ENCODE data around the gene GRID1. TPM values are rescaled to one million over a fixed set of nuclear protein-coding genes. Genes with fewer than 3 reads are reported as not detected.
A peak's percentile ranks its signal among the peaks of the same experiment; 100 is the strongest.
"Not testable (repeated sequence)": the region's sequence is repeated elsewhere in the genome, so short reads cannot be mapped to it uniquely, and the experiment has no call there.

Gene GRID1
- total RNA-seq, 2 experiments from 2014 or later, result not detected

- ATAC-seq (ENCODE audit: low read depth) (no peak), DNase-seq (no peak)
- no peaks in the 10 kb centered on the region for H3K36me3 Mint-ChIP-seq
- H3K27me3 Mint-ChIP-seq, result no peaks in the 10 kb centered on the region
- H3K4me1 Mint-ChIP-seq, result no peaks in the 10 kb centered on the region
- POLR2A ChIA-PET, result no interaction called here
- no peaks in the 10 kb centered on the region for H3K9me3 Mint-ChIP-seq
- no peak overlapping the region for H3K4me3 Mint-ChIP-seq
- H3K27ac Mint-ChIP-seq, result no peak overlapping the region
These were observed 263.0 kb downstream of the GRID1 start for GRCh38 chr10:86103391-86104101.

DNA sequence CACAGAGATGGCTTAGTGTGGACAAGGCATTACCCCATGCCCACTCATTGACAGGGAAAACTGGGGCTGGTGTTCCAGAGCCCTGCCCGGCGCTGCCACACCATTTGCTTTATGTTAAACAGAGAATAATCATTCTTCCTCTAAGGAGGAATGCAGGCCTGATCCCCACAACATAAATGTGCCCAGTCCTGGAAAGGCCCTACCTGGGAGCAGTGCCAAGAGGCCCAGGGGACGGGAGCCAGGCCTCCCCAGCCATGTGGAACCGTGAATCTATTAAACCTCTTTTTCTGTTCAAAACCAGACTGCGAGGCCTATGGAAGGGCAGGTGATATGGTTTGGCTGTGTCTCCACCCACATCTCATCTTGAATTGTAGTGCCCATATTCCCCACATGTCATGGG, 264.1 kb downstream of the GRID1 start:
- Mint-ChIP-seq H3K27ac (no peak overlapping the region), H3K36me3 (no peaks in the 10 kb centered on the region), H3K4me3 (no peak overlapping the region), H3K4me1 (no peaks in the 10 kb centered on the region), H3K9me3 (no peaks in the 10 kb centered on the region), H3K27me3 (no peaks in the 10 kb centered on the region)
- no peak for ATAC-seq (ENCODE audit: low read depth)
- no peak for DNase-seq
- POLR2A ChIA-PET, result no interaction called here

DNA sequence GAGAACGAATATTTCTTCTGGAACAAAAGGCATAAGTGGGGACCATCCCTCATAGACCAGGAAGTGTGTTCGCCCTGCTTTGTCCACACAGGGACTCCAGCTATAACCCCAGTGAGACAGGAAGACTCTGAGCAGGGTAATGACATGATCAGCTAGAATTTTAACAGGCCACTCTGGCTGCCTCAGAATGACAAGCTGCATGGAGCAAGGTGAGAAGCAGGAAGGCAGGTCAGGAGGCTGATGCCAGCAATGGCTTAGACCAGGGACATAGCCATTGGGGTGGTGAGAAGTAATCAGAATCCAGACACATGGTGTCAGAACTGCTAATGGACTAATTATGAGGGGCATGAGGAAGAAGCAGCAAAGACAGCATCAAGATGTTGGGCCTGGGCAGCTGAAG, 264.6 kb downstream of the GRID1 start:
- Mint-ChIP-seq H3K4me3 (no peak overlapping the region), H3K36me3 (no peaks in the 10 kb centered on the region), H3K27me3 (no peaks in the 10 kb centered on the region), H3K27ac (no peak overlapping the region), H3K9me3 (no peaks in the 10 kb centered on the region), H3K4me1 (no peaks in the 10 kb centered on the region)
- ATAC-seq (ENCODE audit: low read depth) (no peak), DNase-seq (no peak)
- POLR2A ChIA-PET, result no interaction called here

DNA sequence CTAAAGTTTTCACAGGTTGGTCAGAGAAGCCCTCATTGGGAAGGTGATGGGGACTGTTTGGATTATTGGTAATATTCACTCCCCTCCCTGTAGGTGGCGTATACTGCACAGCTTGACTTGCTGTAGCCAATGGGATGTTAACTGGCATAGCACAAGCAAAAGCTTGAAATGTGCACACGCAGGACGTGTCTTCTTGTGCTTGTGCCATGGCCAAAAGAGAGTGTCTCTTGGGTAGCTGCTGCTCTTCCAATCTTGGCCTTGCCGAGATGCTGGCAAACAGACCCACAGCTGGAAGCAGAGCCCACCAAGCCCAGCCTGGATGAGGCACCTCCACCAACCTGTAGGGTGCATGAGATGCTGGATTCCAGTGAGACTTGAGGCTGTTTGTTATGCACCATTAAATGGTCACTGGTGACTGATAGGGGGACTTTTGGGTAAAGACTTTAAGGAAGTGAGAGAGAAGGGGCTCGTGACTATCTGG, 266.0 kb downstream of the GRID1 start:
- ATAC-seq (ENCODE audit: low read depth), result peak; percentile 54
- DNase-seq, result no peak
- no peaks in the 10 kb centered on the region for H3K27me3 Mint-ChIP-seq
- no peak overlapping the region for H3K27ac Mint-ChIP-seq
- no peaks in the 10 kb centered on the region for H3K9me3 Mint-ChIP-seq
- no peak overlapping the region for H3K4me3 Mint-ChIP-seq
- no peaks in the 10 kb centered on the region for H3K36me3 Mint-ChIP-seq
- no peaks in the 10 kb centered on the region for H3K4me1 Mint-ChIP-seq
- POLR2A ChIA-PET, result no interaction called here

GRCh38 chr10:86099542-86100334, 266.9 kb downstream of the GRID1 start:
- peaks cover 5% of the 10 kb centered on the region for H3K27me3 Mint-ChIP-seq
- H3K4me3 Mint-ChIP-seq, result no peak overlapping the region
- POLR2A ChIA-PET, result no interaction called here
- no peak overlapping the region for H3K27ac Mint-ChIP-seq
- DNase-seq (no peak), ATAC-seq (ENCODE audit: low read depth) (no peak)
- H3K36me3 Mint-ChIP-seq, result no peaks in the 10 kb centered on the region
- H3K4me1 Mint-ChIP-seq, result no peaks in the 10 kb centered on the region
- no peaks in the 10 kb centered on the region for H3K9me3 Mint-ChIP-seq

DNA sequence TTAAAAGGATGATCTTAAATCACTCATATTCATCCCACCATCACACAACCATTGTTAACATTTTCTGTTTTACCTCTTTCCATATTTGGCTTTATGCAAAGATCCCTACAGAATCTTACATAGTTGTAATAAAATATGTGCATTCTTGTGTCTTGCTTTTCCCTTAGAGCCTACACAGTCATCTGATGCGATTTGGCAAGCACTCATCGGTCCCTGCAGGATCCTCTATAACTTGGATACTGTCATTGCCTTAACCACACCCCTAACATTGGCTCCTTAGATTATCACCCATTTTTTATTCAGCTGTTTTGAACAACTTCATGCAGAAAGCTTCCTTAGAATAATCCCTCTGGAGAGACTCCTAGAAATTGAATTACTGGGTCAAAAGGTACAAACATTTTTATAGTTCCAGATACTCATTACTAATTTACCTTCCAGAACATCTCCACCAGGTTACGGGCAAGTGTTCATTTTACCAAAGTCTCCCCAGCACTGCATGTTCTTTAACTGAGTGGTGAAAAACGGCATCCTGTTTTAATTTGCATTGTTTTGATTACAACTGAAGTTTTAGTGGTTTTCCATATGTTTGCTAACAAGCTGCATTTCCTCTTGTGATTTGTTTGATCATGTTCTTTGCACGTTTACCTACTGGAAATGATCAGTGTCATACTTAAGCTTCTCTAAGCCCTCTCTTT, 268.3 kb downstream of the GRID1 start:
- Mint-ChIP-seq H3K4me3 (no peak overlapping the region), H3K4me1 (no peaks in the 10 kb centered on the region), H3K27ac (no peak overlapping the region), H3K36me3 (no peaks in the 10 kb centered on the region), H3K9me3 (no peaks in the 10 kb centered on the region), H3K27me3 (peaks cover 5% of the 10 kb centered on the region)
- DNase-seq, result no peak
- POLR2A ChIA-PET, result no interaction called here
- no peak for ATAC-seq (ENCODE audit: low read depth)

DNA sequence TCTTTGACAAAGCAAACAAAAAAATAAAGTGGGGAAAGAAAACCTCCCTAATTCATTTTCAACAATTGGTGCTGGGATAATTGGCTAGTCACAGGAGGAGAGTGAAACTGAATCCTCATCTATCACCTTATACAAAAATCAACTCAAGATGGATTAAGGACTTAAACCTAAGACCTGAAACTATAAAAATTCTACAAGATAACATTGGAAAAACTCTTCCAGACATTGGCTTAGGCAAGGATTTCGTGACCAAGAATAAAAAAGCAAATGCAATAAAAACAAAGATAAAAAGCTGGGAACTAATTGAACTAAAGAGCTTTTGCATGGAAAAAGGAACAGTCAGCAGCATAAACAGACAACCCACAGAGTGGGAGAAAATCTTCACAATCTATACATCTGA, 271.5 kb downstream of the GRID1 start:
- POLR2A ChIA-PET; H3K4me1 Mint-ChIP-seq; H3K27ac Mint-ChIP-seq; ATAC-seq (ENCODE audit: low read depth); DNase-seq; H3K4me3 Mint-ChIP-seq; H3K27me3 Mint-ChIP-seq; H3K36me3 Mint-ChIP-seq; H3K9me3 Mint-ChIP-seq: not testable (repeated sequence)

DNA sequence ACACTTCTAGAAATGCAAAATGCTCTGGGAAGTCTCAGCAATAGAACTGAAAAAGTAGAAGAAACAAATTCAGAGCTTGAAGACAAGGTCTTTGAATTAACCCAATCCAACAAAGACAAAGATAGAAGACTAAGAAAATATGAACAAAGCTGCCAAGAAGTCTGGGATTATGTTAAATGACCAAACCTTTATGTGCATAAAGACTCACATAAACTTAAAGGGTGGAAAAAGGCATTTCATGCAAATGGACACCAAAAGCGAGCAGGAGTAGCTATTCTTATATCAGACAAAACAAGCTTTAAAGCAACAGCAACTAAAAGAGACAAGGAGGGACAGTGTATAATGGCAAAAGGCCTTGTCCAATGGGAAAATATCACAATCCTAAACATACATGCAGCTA, 274.3 kb downstream of the GRID1 start:
- ATAC-seq (ENCODE audit: low read depth); POLR2A ChIA-PET; H3K27ac Mint-ChIP-seq; H3K36me3 Mint-ChIP-seq; H3K27me3 Mint-ChIP-seq; H3K4me1 Mint-ChIP-seq; H3K4me3 Mint-ChIP-seq; DNase-seq; H3K9me3 Mint-ChIP-seq: not testable (repeated sequence)

- H3K9me3 Mint-ChIP-seq, result no peaks in the 10 kb centered on the region
These were observed 275.4 kb downstream of the GRID1 start for GRCh38 chr10:86091216-86091615.

DNA sequence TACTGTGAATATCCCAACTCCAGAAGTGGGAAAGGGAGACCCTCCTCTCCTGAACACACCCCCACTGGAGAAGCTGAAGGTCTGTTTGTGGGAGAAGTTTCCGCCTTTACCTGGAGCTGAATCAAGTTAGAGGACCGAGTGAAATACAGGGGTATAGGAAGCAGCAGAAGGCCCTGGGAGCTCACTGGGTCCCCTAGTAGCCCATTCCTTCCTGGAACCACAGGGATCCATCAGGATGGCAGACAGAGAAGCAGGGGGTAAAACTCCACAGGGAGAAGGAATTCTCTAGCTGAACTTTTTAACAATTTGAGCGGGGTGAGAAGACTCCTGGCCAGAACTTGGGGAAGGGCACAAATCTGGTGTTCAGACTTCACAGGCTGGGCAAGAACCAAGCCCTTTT, 275.8 kb downstream of the GRID1 start:
- Mint-ChIP-seq H3K27ac (no peak overlapping the region), H3K36me3 (no peaks in the 10 kb centered on the region), H3K4me3 (no peak overlapping the region), H3K27me3 (peaks cover 8% of the 10 kb centered on the region), H3K4me1 (no peaks in the 10 kb centered on the region), H3K9me3 (no peaks in the 10 kb centered on the region)
- ATAC-seq (ENCODE audit: low read depth) (no peak), DNase-seq (no peak)
- POLR2A ChIA-PET, result no interaction called here

More at GRCh38 chr10:86091216-86091615, 275.4 kb downstream of the GRID1 start:
- DNase-seq, result no peak
- peaks cover 6% of the 10 kb centered on the region for H3K27me3 Mint-ChIP-seq
- no peak overlapping the region for H3K27ac Mint-ChIP-seq
- no peak overlapping the region for H3K4me3 Mint-ChIP-seq
- POLR2A ChIA-PET, result no interaction called here
- H3K36me3 Mint-ChIP-seq, result no peaks in the 10 kb centered on the region
- ATAC-seq (ENCODE audit: low read depth), result no peak
- H3K4me1 Mint-ChIP-seq, result no peaks in the 10 kb centered on the region

GRCh38 chr10:86087716-86088115, 278.9 kb downstream of the GRID1 start:
- no peak overlapping the region for H3K27ac Mint-ChIP-seq
- H3K4me1 Mint-ChIP-seq, result no peaks in the 10 kb centered on the region
- H3K4me3 Mint-ChIP-seq, result no peak overlapping the region
- no peak for DNase-seq
- POLR2A ChIA-PET, result no interaction called here
- no peaks in the 10 kb centered on the region for H3K36me3 Mint-ChIP-seq
- H3K27me3 Mint-ChIP-seq, result peaks cover 6% of the 10 kb centered on the region
- ATAC-seq (ENCODE audit: low read depth), result no peak
- no peaks in the 10 kb centered on the region for H3K9me3 Mint-ChIP-seq

DNA sequence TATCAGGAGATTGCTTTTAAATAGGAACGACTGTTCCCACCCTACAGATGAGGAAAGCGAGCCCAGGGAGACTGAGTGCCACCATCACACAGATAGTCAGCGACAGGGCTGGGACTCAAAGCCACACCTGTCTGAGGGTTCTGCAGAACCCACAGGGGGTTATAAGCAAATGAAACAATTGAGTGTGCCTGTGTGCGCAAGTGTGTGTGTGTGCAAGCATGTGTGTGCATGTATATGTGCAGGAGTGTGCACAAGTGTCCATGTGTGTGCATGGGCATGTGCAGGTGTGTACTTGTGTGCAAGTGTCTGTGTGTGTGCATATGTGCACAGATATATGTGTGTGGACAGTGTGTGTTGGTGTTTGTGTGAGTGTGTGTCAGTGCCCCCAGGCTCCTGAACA, 280.2 kb downstream of the GRID1 start:
- Mint-ChIP-seq H3K4me3 (no peak overlapping the region), H3K9me3 (no peaks in the 10 kb centered on the region), H3K27me3 (peaks cover 7% of the 10 kb centered on the region), H3K36me3 (no peaks in the 10 kb centered on the region), H3K27ac (no peak overlapping the region), H3K4me1 (no peaks in the 10 kb centered on the region)
- DNase-seq (no peak), ATAC-seq (ENCODE audit: low read depth) (no peak)
- POLR2A ChIA-PET, result no interaction called here

GRCh38 chr10:86085686-86086085, 280.9 kb downstream of the GRID1 start:
- Mint-ChIP-seq H3K36me3 (no peaks in the 10 kb centered on the region), H3K4me3 (no peak overlapping the region), H3K4me1 (no peaks in the 10 kb centered on the region), H3K27ac (no peak overlapping the region), H3K9me3 (no peaks in the 10 kb centered on the region), H3K27me3 (peaks cover 7% of the 10 kb centered on the region)
- no peak for DNase-seq
- POLR2A ChIA-PET, result no interaction called here
- no peak for ATAC-seq (ENCODE audit: low read depth)

DNA sequence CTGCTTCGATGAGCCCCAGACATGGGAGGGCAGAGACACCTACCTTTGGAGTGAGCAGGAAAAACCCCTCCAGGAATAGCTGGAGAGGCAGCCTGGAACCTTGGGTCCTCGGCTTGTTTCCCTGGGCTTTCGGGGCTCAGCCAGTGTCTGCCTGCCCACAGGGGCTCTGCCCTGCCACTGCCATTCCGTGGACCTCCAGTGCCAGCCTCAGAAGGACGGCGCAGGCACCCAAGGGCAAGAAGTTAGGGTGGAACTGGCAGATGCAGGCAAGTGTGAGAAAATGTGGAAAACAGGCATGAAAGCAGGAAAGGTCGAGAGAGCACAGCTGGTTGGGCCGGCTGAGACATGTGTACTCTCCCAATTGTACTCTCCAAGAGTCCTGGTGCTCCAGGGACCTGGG, 281.5 kb downstream of the GRID1 start:
- H3K27me3 Mint-ChIP-seq, result peaks cover 7% of the 10 kb centered on the region
- H3K4me3 Mint-ChIP-seq, result no peak overlapping the region
- H3K36me3 Mint-ChIP-seq, result no peaks in the 10 kb centered on the region
- no peaks in the 10 kb centered on the region for H3K4me1 Mint-ChIP-seq
- no peaks in the 10 kb centered on the region for H3K9me3 Mint-ChIP-seq
- ATAC-seq (ENCODE audit: low read depth) (no peak), DNase-seq (no peak)
- no peak overlapping the region for H3K27ac Mint-ChIP-seq
- POLR2A ChIA-PET, result no interaction called here

Measured in activated naive CD8-positive, alpha-beta T cell treated with anti-CD3 and anti-CD28 coated beads, Interleukin-2, amount 10 ng/mL, durations not matched to agents 7 days and 5 days (primary cell).